ENCODE measurements around the gene FAM118A. TPM values are rescaled to one million over a fixed set of nuclear protein-coding genes. Genes with fewer than 3 reads are reported as not detected.

Gene FAM118A
- total RNA-seq, 2 experiments from 2014 or later: 159 to 161 TPM

- Mint-ChIP-seq H3K4me1 (ENCODE audit: low read depth) (peaks cover 12% of the 10 kb centered on the region), H3K27me3 (peaks cover 10% of the 10 kb centered on the region), H3K9me3 (no peaks in the 10 kb centered on the region), H3K27ac (no peak overlapping the region), H3K4me3 (no peak overlapping the region), H3K36me3 (ENCODE audit: low read depth) (no peaks in the 10 kb centered on the region)
- H3K4me1 ChIP-seq (ENCODE audit: insufficient read depth, low read length): peaks cover 19% of the 10 kb centered on the region
- CTCF ChIA-PET: no interaction called here
- no peaks in the 10 kb centered on the region for H3K9me3 ChIP-seq (ENCODE audit: control insufficient read depth in 1 of 2, insufficient read depth in 1 of 2, low read length in 2 of 2)
- POLR2A ChIA-PET: no interaction called here
- H3K27ac ChIP-seq (ENCODE audit: low read depth in 1 of 2, low read length in 2 of 2): no peak overlapping the region
- H3K27me3 ChIP-seq (ENCODE audit: control insufficient read depth in 1 of 2, insufficient read depth in 2 of 2, low read length in 2 of 2): peaks cover 4 to 12% of the 10 kb centered on the region in 2 experiments
- TF ChIP-seq CTCF (IDR thresholded peaks at IDR 0.05): no peak
- H3K36me3 ChIP-seq (ENCODE audit: insufficient read depth, low read length): no peaks in the 10 kb centered on the region
- intact Hi-C loops (cut with DNase I, micrococcal nuclease): no loop called here
- DNase-seq (no peak), ATAC-seq (ENCODE audit: poor library complexity) (no peak)
- H3K4me3 ChIP-seq (ENCODE audit: low read length): no peak overlapping the region
Measured at GRCh38 chr22:45280587-45280980, 29.1 kb upstream of the FAM118A start.

- DNase-seq (no peak), ATAC-seq (ENCODE audit: poor library complexity) (no peak)
- Histone ChIP-seq H3K9me3 (ENCODE audit: control insufficient read depth in 1 of 2, insufficient read depth in 1 of 2, low read length in 2 of 2) (no peaks in the 10 kb centered on the region), H3K27ac (ENCODE audit: low read depth in 1 of 2, low read length in 2 of 2) (no peak overlapping the region), H3K27me3 (ENCODE audit: control insufficient read depth in 1 of 2, insufficient read depth in 2 of 2, low read length in 2 of 2) (peaks cover 4 to 12% of the 10 kb centered on the region in 2 experiments), H3K4me3 (ENCODE audit: low read length) (no peak overlapping the region), H3K4me1 (ENCODE audit: insufficient read depth, low read length) (peaks cover 19% of the 10 kb centered on the region), H3K36me3 (ENCODE audit: insufficient read depth, low read length) (no peaks in the 10 kb centered on the region)
- intact Hi-C loops (cut with DNase I, micrococcal nuclease): no loop called here
- Mint-ChIP-seq H3K27ac (no peak overlapping the region), H3K36me3 (ENCODE audit: low read depth) (no peaks in the 10 kb centered on the region), H3K27me3 (peaks cover 10% of the 10 kb centered on the region), H3K4me3 (no peak overlapping the region), H3K4me1 (ENCODE audit: low read depth) (peaks cover 12% of the 10 kb centered on the region), H3K9me3 (no peaks in the 10 kb centered on the region)
- no peak for TF ChIP-seq CTCF (IDR thresholded peaks at IDR 0.05)
- ChIA-PET POLR2A (no interaction called here), CTCF (no interaction called here)
Measured at GRCh38 chr22:45281010-45281409, 28.7 kb upstream of the FAM118A start.

- ChIA-PET POLR2A (interaction anchor here (0.6 to 1.5 kb wide), 3 partner anchors 12 to 39 kb away, joined by 3 to 5 read pairs (median 3); no protein-coding TSS in a partner anchor), CTCF (no interaction called here)
- intact Hi-C loops (cut with DNase I, micrococcal nuclease): no loop called here
- Histone ChIP-seq H3K4me3 (ENCODE audit: low read length) (peak within 1 kb of the TSS; percentile 14), H3K27ac (ENCODE audit: low read depth in 1 of 2, low read length in 2 of 2) (no peak within 1 kb of the TSS), H3K27me3 (ENCODE audit: control insufficient read depth in 1 of 2, insufficient read depth in 2 of 2, low read length in 2 of 2) (peaks cover 4 to 12% of the 10 kb centered on the region in 2 experiments), H3K9me3 (ENCODE audit: control insufficient read depth in 1 of 2, insufficient read depth in 1 of 2, low read length in 2 of 2) (no peaks in the 10 kb centered on the region), H3K36me3 (ENCODE audit: insufficient read depth, low read length) (no peaks in the 10 kb centered on the region), H3K4me1 (ENCODE audit: insufficient read depth, low read length) (peaks cover 19% of the 10 kb centered on the region)
- H3K27ac Mint-ChIP-seq: no peak within 1 kb of the TSS
- H3K4me3 Mint-ChIP-seq: peak within 1 kb of the TSS; percentile 56
- H3K4me1 Mint-ChIP-seq (ENCODE audit: low read depth): peaks cover 9% of the 10 kb centered on the region
- ATAC-seq (ENCODE audit: poor library complexity) (peak; percentile 100), DNase-seq (peak; percentile 30 to 83 (median 56))
- H3K36me3 Mint-ChIP-seq (ENCODE audit: low read depth): no peaks in the 10 kb centered on the region
- H3K9me3 Mint-ChIP-seq: no peaks in the 10 kb centered on the region
- no peak for TF ChIP-seq CTCF (IDR thresholded peaks at IDR 0.05)
- peaks cover 10% of the 10 kb centered on the region for H3K27me3 Mint-ChIP-seq
Measured at GRCh38 chr22:45284705-45285262, 24.9 kb upstream of the FAM118A start, which contains the start of gene UPK3A. UPK3A (plus strand) TSS chr22:45284949; CDS start chr22:45285014, 65 bp downstream.

Measured in CD4-positive, alpha-beta T cell (primary cell).